HepG2 (cell line): ENCODE measurements around the gene PLCD4. TPM values are rescaled to one million over a fixed set of nuclear protein-coding genes. Genes with fewer than 3 reads are reported as not detected.

ENCODE experiments used
- AFF4 ChIP-seq: sonication (generic); formaldehyde crosslinking; IDR thresholded peaks from 2 replicates; pipeline ENCODE4 v1.4.0; 2020; ENCODE audit warnings: missing genetic modification reagents
- LCORL ChIP-seq, 2 experiments: fragments of 450-650 bp in 1 of 2; sonication (generic) in 1 of 2; formaldehyde crosslinking in 1 of 2; IDR thresholded peaks; 2 replicates each; pipeline versions ENCODE4 v1.5.0 to v1.6.1; 2017 to 2020; ENCODE audit warnings: antibody characterized with exemption in 1 of 2, missing genetic modification reagents in 1 of 2
- MEIS2 ChIP-seq: sonication (generic); formaldehyde crosslinking; IDR thresholded peaks from 2 replicates; pipeline ENCODE4 v1.9.0; 2021; ENCODE audit warnings: mild to moderate bottlenecking, missing genetic modification reagents
- PHF8 ChIP-seq: sonication (generic); formaldehyde crosslinking; IDR thresholded peaks from 2 replicates; pipeline ENCODE4 v1.5.0; 2020; ENCODE audit warnings: missing genetic modification reagents
- RBM39 ChIP-seq: fragments of 200-400 bp; formaldehyde crosslinking; IDR thresholded peaks from one replicate; pipeline ENCODE4 v1.6.1; 2018; ENCODE audit warnings: antibody characterized with exemption, mild to moderate bottlenecking, low read depth, low read length; ENCODE audit not compliant: poor library complexity, severe bottlenecking
- SMAD3 ChIP-seq: sonication (generic); formaldehyde crosslinking; IDR thresholded peaks from 2 replicates; pipeline ENCODE4 v1.4.0; 2020; ENCODE audit warnings: missing genetic modification reagents
- SYNCRIP ChIP-seq: fragments of 200-400 bp; formaldehyde crosslinking; IDR thresholded peaks from 2 replicates; pipeline ENCODE4 v1.6.1; 2018; ENCODE audit warnings: mild to moderate bottlenecking, low read depth, low read length; ENCODE audit not compliant: insufficient read depth
- ZBTB7A ChIP-seq: sonication (generic); formaldehyde crosslinking; IDR thresholded peaks from 2 replicates; pipeline ENCODE4 v1.8.0; 2022; ENCODE audit warnings: mild to moderate bottlenecking, missing genetic modification reagents
- ZNF280B ChIP-seq: sonication (generic); formaldehyde crosslinking; IDR thresholded peaks from 2 replicates; pipeline ENCODE4 v1.5.0; 2020; ENCODE audit warnings: missing genetic modification reagents, mild to moderate bottlenecking, borderline replicate concordance
- ZNF44 ChIP-seq: sonication (generic); formaldehyde crosslinking; IDR thresholded peaks from 2 replicates; pipeline ENCODE4 v1.5.1; 2020; ENCODE audit warnings: mild to moderate bottlenecking, missing genetic modification reagents
- ZNF672 ChIP-seq: sonication (generic); formaldehyde crosslinking; IDR thresholded peaks from 2 replicates; pipeline ENCODE4 v1.8.1; 2022; ENCODE audit warnings: missing genetic modification reagents
- polyA plus RNA-seq, 8 experiments: library from polyadenylated mRNA; depleted of rRNA in 3 of 8; stranded (reverse) in 7 of 8; unstranded in 1 of 8; fragments of >200 nt; fragmentation: Illumina TruSeq in 4 of 8; extraction: Trizol in 4 of 8; gene quantifications; 2 replicates each; pipeline versions ENCODE4 v1.2.1 to v1.2.3, GENCODE V29; 2011 to 2016; ENCODE audit warnings: low read depth in 4 of 8, missing spikeins in 1 of 8, mixed read lengths in 1 of 8; ENCODE audit not compliant: insufficient read depth in 1 of 8
- total RNA-seq, 5 experiments: library from RNA; depleted of rRNA; stranded (reverse); fragments of >200 nt; fragmentation: Illumina TruSeq; extraction: Trizol; gene quantifications; 2 replicates each; pipeline ENCODE4 v1.2.3, GENCODE V29; 2016; ENCODE audit warnings: low read depth in 1 of 5
- TF ChIP-seq, protein P1 (sequence below): sonication (generic); formaldehyde crosslinking; IDR thresholded peaks from 2 replicates; pipeline ENCODE4 v1.4.0; 2020; ENCODE audit warnings: missing genetic modification reagents
- TF ChIP-seq, protein P2 (sequence below): sonication (generic); formaldehyde crosslinking; IDR thresholded peaks from 2 replicates; pipeline ENCODE4 v1.9.0; 2021; ENCODE audit warnings: missing genetic modification reagents, borderline replicate concordance

The PLCD4 gene
- total and polyA plus RNA-seq, 2 of the 13 experiments (the other 11 are each of a cell fraction or from before 2014, with no cell fraction given): 0.26 TPM; not detected in 1

DNA sequence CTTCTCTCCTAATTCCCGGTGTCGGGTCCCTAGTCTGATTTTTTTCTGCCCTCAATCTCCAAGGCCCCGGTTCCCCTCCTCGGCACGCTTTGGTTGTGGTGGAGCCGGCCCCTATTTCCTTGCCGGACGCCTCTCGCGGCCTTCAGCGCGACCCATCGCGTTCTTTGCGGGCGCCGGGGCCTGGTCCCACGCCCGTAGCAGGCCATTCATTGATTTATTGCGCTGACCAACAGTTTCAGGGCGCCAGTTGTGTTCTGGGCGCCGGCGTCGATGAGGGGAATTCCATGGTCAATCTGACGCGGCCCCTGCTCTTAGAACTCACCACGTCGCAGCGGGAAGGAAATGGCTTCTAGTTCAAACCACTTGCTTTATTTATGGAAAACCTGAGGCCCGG is 38.7 kb upstream of the PLCD4 start (continued):
- TF ChIP-seq PHF8 (CRISPR knock-in tag) (peak; percentile 90), ZNF44 (CRISPR knock-in tag) (0 out of 2 replicates have a peak, but pooled peaks have one; percentile 19), ZNF672 (CRISPR knock-in tag) (no peak), SMAD3 (CRISPR knock-in tag) (no peak), ZBTB7A (CRISPR knock-in tag) (no peak), RBM39 (peak; percentile 45), MEIS2 (peak; percentile 63; the same call in 1 of the 2 replicates), ZNF280B (CRISPR knock-in tag) (no peak), SYNCRIP (no peak), LCORL (IDR thresholded peaks at IDR 0.05) (no peak), LCORL (CRISPR knock-in tag; IDR thresholded peaks at IDR 0.05) (no peak), AFF4 (CRISPR knock-in tag) (no peak)
- TF ChIP-seq, protein P1, sequence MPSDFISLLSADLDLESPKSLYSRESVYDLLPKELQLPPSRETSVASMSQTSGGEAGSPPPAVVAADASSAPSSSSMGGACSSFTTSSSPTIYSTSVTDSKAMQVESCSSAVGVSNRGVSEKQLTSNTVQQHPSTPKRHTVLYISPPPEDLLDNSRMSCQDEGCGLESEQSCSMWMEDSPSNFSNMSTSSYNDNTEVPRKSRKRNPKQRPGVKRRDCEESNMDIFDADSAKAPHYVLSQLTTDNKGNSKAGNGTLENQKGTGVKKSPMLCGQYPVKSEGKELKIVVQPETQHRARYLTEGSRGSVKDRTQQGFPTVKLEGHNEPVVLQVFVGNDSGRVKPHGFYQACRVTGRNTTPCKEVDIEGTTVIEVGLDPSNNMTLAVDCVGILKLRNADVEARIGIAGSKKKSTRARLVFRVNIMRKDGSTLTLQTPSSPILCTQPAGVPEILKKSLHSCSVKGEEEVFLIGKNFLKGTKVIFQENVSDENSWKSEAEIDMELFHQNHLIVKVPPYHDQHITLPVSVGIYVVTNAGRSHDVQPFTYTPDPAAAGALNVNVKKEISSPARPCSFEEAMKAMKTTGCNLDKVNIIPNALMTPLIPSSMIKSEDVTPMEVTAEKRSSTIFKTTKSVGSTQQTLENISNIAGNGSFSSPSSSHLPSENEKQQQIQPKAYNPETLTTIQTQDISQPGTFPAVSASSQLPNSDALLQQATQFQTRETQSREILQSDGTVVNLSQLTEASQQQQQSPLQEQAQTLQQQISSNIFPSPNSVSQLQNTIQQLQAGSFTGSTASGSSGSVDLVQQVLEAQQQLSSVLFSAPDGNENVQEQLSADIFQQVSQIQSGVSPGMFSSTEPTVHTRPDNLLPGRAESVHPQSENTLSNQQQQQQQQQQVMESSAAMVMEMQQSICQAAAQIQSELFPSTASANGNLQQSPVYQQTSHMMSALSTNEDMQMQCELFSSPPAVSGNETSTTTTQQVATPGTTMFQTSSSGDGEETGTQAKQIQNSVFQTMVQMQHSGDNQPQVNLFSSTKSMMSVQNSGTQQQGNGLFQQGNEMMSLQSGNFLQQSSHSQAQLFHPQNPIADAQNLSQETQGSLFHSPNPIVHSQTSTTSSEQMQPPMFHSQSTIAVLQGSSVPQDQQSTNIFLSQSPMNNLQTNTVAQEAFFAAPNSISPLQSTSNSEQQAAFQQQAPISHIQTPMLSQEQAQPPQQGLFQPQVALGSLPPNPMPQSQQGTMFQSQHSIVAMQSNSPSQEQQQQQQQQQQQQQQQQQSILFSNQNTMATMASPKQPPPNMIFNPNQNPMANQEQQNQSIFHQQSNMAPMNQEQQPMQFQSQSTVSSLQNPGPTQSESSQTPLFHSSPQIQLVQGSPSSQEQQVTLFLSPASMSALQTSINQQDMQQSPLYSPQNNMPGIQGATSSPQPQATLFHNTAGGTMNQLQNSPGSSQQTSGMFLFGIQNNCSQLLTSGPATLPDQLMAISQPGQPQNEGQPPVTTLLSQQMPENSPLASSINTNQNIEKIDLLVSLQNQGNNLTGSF (CRISPR knock-in tag): 0 out of 2 replicates have a peak, but pooled peaks have one; percentile 45
- TF ChIP-seq, protein P2, sequence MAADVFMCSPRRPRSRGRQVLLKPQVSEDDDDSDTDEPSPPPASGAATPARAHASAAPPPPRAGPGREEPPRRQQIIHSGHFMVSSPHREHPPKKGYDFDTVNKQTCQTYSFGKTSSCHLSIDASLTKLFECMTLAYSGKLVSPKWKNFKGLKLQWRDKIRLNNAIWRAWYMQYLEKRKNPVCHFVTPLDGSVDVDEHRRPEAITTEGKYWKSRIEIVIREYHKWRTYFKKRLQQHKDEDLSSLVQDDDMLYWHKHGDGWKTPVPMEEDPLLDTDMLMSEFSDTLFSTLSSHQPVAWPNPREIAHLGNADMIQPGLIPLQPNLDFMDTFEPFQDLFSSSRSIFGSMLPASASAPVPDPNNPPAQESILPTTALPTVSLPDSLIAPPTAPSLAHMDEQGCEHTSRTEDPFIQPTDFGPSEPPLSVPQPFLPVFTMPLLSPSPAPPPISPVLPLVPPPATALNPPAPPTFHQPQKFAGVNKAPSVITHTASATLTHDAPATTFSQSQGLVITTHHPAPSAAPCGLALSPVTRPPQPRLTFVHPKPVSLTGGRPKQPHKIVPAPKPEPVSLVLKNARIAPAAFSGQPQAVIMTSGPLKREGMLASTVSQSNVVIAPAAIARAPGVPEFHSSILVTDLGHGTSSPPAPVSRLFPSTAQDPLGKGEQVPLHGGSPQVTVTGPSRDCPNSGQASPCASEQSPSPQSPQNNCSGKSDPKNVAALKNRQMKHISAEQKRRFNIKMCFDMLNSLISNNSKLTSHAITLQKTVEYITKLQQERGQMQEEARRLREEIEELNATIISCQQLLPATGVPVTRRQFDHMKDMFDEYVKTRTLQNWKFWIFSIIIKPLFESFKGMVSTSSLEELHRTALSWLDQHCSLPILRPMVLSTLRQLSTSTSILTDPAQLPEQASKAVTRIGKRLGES (CRISPR knock-in tag): no peak
